Measurements from ENCODE around the gene AURKB.

Gene AURKB

GRCh38 chr17:8235676-8236075, 25.3 kb upstream of the AURKB start:
- no peak overlapping the region for H3K27ac Mint-ChIP-seq
- ATAC-seq: no peak
- no peak overlapping the region for H3K4me3 Mint-ChIP-seq
- no peak for DNase-seq
- peaks cover 6% of the 10 kb centered on the region for H3K4me1 Mint-ChIP-seq
- H3K9me3 Mint-ChIP-seq: no peaks in the 10 kb centered on the region
- H3K36me3 Mint-ChIP-seq (ENCODE audit: low read depth): peaks cover 62% of the 10 kb centered on the region
- no peaks in the 10 kb centered on the region for H3K27me3 Mint-ChIP-seq

- ATAC-seq (no peak), DNase-seq (no peak)
- H3K27me3 Mint-ChIP-seq: no peaks in the 10 kb centered on the region
- no peak overlapping the region for H3K4me3 Mint-ChIP-seq
- peaks cover 3% of the 10 kb centered on the region for H3K4me1 Mint-ChIP-seq
- H3K9me3 Mint-ChIP-seq: no peaks in the 10 kb centered on the region
- peaks cover 66% of the 10 kb centered on the region for H3K36me3 Mint-ChIP-seq (ENCODE audit: low read depth)
- no peak overlapping the region for H3K27ac Mint-ChIP-seq
These were observed 24.2 kb upstream of the AURKB start for GRCh38 chr17:8234361-8235270.

- peaks cover 9% of the 10 kb centered on the region for H3K4me1 Mint-ChIP-seq
- no peak overlapping the region for H3K4me3 Mint-ChIP-seq
- DNase-seq (no peak), ATAC-seq (no peak)
- peaks cover 3% of the 10 kb centered on the region for H3K27me3 Mint-ChIP-seq
- H3K36me3 Mint-ChIP-seq (ENCODE audit: low read depth): peaks cover 71% of the 10 kb centered on the region
- H3K9me3 Mint-ChIP-seq: no peaks in the 10 kb centered on the region
- no peak overlapping the region for H3K27ac Mint-ChIP-seq
These were observed 21.3 kb upstream of the AURKB start for GRCh38 chr17:8231701-8232100.

- H3K4me1 Mint-ChIP-seq: peaks cover 44% of the 10 kb centered on the region
- H3K27ac Mint-ChIP-seq: peak overlapping the region; percentile 85
- ATAC-seq (no peak), DNase-seq (no peak)
- peaks cover 15% of the 10 kb centered on the region for H3K27me3 Mint-ChIP-seq
- H3K4me3 Mint-ChIP-seq: peak overlapping the region; percentile 51
- H3K9me3 Mint-ChIP-seq: no peaks in the 10 kb centered on the region
- peaks cover 52% of the 10 kb centered on the region for H3K36me3 Mint-ChIP-seq (ENCODE audit: low read depth)
These were observed 16.8 kb upstream of the AURKB start for GRCh38 chr17:8227238-8227581.

- Mint-ChIP-seq H3K27ac (peak overlapping the region; percentile 85), H3K4me1 (peaks cover 49% of the 10 kb centered on the region), H3K36me3 (ENCODE audit: low read depth) (peaks cover 50% of the 10 kb centered on the region), H3K4me3 (peak overlapping the region; percentile 51), H3K27me3 (peaks cover 19% of the 10 kb centered on the region), H3K9me3 (no peaks in the 10 kb centered on the region)
- peak; percentile 63 for DNase-seq
- no peak for ATAC-seq
These were observed 16.3 kb upstream of the AURKB start for GRCh38 chr17:8226536-8227237.

GRCh38 chr17:8225813-8226535, 15.6 kb upstream of the AURKB start:
- Mint-ChIP-seq H3K4me1 (peaks cover 56% of the 10 kb centered on the region), H3K36me3 (ENCODE audit: low read depth) (peaks cover 48% of the 10 kb centered on the region), H3K27ac (peak overlapping the region; percentile 85), H3K9me3 (no peaks in the 10 kb centered on the region), H3K4me3 (peak overlapping the region; percentile 51), H3K27me3 (peaks cover 22% of the 10 kb centered on the region)
- ATAC-seq (no peak), DNase-seq (peak; percentile 76)

- Mint-ChIP-seq H3K4me3 (peak overlapping the region; percentile 52), H3K27me3 (peaks cover 26% of the 10 kb centered on the region), H3K9me3 (no peaks in the 10 kb centered on the region), H3K4me1 (peaks cover 61% of the 10 kb centered on the region), H3K27ac (peak overlapping the region; percentile 95), H3K36me3 (ENCODE audit: low read depth) (peaks cover 48% of the 10 kb centered on the region)
- DNase-seq: no peak
- ATAC-seq: no peak
These were observed 14.8 kb upstream of the AURKB start for GRCh38 chr17:8224891-8225812.

- H3K36me3 Mint-ChIP-seq (ENCODE audit: low read depth): peaks cover 35% of the 10 kb centered on the region
- H3K4me3 Mint-ChIP-seq: peak overlapping the region; percentile 97
These were observed 13.2 kb upstream of the AURKB start for GRCh38 chr17:8223356-8224126.

DNA sequence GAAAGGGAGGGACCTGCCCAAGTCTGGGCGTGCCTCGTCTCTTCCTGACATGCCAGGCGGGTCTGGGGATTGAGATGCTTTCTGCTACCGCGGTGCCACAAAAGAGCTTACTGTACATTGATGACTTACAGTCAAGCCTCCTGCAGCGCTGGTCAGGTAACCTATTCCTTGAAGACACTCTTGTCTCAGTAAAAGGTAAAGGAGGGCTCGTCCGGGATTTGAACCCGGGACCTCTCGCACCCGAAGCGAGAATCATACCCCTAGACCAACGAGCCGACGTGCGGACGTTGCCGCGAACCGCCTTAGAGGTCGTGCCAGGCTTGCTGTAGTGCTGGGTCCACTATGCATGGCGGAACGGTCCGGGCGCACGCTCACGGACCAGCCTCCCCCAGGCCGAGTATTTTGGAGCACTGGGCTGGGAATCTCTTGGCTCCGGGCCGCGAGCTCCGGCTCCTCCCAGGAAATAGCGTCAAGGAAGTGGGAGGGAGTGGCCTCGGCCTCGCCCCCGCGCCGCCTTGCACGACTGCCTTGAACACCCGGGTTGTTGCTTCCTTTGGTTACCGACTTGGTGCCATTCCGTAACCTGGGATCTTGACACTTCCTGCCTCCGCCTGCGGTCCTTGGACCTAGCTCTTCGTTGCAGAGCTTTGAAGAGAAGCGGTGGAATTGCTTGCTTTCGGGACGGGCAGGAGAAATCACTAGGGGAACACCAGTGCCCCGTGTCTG, 12.4 kb upstream of the AURKB start:
- peak overlapping the region; percentile 99 for H3K27ac Mint-ChIP-seq
- peak overlapping the region; percentile 97 for H3K4me3 Mint-ChIP-seq
- peaks cover 32% of the 10 kb centered on the region for H3K36me3 Mint-ChIP-seq (ENCODE audit: low read depth)
- ATAC-seq (peak; percentile 50), DNase-seq (peak; percentile 92)
- peaks cover 63% of the 10 kb centered on the region for H3K4me1 Mint-ChIP-seq
- no peaks in the 10 kb centered on the region for H3K9me3 Mint-ChIP-seq
- H3K27me3 Mint-ChIP-seq: peaks cover 26% of the 10 kb centered on the region

More at GRCh38 chr17:8223356-8224126, 13.2 kb upstream of the AURKB start:
- ATAC-seq (peak; percentile 4), DNase-seq (peak; percentile 73)
- Mint-ChIP-seq H3K4me1 (peaks cover 63% of the 10 kb centered on the region), H3K9me3 (no peaks in the 10 kb centered on the region), H3K27ac (peak overlapping the region; percentile 99), H3K27me3 (peaks cover 26% of the 10 kb centered on the region)

DNA sequence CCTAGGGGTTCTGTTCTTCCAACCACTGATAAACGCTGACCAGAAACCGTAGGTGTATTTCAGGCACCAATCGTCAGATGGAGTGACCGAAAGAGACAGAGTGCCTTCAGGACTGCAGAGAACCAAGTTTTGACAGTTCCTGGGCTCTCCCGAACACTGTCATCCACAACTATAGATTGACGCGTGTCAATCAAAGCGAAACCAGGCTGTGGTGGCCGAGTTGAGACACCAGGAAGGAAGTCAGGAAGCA, 11.9 kb upstream of the AURKB start:
- Mint-ChIP-seq H3K27ac (peak overlapping the region; percentile 99), H3K36me3 (ENCODE audit: low read depth) (peaks cover 27% of the 10 kb centered on the region), H3K27me3 (peaks cover 26% of the 10 kb centered on the region), H3K4me1 (peaks cover 60% of the 10 kb centered on the region), H3K9me3 (no peaks in the 10 kb centered on the region), H3K4me3 (peak overlapping the region; percentile 97)
- ATAC-seq (peak; percentile 39), DNase-seq (no peak)

DNA sequence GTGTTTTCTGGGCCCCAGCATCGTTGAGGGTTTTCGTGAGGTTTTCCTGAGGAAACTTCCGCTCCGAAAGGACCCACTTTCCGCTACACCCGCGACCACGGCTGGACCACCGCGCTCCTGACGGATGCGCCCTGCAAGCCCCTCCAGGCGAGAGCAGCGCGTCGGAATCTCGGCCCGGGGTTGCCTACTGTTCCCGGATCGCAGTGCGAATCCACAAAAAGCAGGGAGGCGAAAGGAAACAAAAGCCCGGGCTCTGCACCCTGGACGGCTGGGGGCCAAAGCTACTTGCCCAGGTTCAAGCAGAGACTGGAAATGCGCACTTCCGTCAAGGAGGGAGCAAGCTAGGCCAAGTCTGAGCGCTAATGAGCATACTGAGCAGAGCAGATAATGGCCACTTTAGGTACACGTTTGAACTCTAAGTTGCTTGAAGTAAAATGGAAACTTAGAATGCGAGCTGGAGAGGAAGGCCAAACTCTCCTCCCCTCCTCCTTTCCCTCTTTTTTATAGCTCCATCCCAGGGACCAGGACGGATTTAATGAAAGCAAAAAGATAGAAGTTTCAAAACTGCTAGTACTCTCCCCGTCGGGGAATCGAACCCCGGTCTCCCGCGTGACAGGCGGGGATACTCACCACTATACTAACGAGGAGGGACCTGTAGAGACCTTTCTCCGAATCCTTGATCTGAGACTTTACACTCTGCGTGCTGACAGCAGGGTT, 11.4 kb upstream of the AURKB start:
- Mint-ChIP-seq H3K4me1 (peaks cover 55% of the 10 kb centered on the region), H3K27me3 (peaks cover 23% of the 10 kb centered on the region), H3K36me3 (ENCODE audit: low read depth) (peaks cover 22% of the 10 kb centered on the region), H3K27ac (peak overlapping the region; percentile 99), H3K9me3 (no peaks in the 10 kb centered on the region), H3K4me3 (peak overlapping the region; percentile 97)
- DNase-seq: peak; percentile 89
- peak; percentile 50 for ATAC-seq

- Mint-ChIP-seq H3K9me3 (no peaks in the 10 kb centered on the region), H3K27ac (peak overlapping the region; percentile 99), H3K4me3 (peak overlapping the region; percentile 97), H3K36me3 (ENCODE audit: low read depth) (peaks cover 15% of the 10 kb centered on the region), H3K4me1 (peaks cover 47% of the 10 kb centered on the region), H3K27me3 (peaks cover 17% of the 10 kb centered on the region)
- DNase-seq (peak; percentile 91), ATAC-seq (peak; percentile 18)
These were observed 10.6 kb upstream of the AURKB start for GRCh38 chr17:8220783-8221662.

All from activated naive CD8-positive, alpha-beta T cell treated with anti-CD3 and anti-CD28 coated beads, Interleukin-2, amount 50 U/mL, for 24 hours (primary cell).